ENCODE data around the gene PALM.
A peak's percentile ranks its signal among the peaks of the same experiment; 100 is the strongest.

Gene PALM

GRCh38 chr19:782878-783668, 74.3 kb downstream of the PALM start:
- Histone ChIP-seq H3K9me3 (ENCODE audit: severe bottlenecking) (no peaks in the 10 kb centered on the region), H3K4me1 (ENCODE audit: insufficient read depth, poor library complexity, severe bottlenecking) (peaks cover 27% of the 10 kb centered on the region), H3K27me3 (ENCODE audit: insufficient read depth, poor library complexity, severe bottlenecking) (no peaks in the 10 kb centered on the region), H3K27ac (ENCODE audit: poor library complexity, severe bottlenecking) (peak overlapping the region; percentile 89), H3K36me3 (ENCODE audit: low read depth) (peaks cover 4% of the 10 kb centered on the region), H3K4me3 (ENCODE audit: severe bottlenecking) (peak overlapping the region; percentile 42)
- DNase-seq (ENCODE audit: low spot score): no peak
- no peak for TF ChIP-seq CTCF (IDR thresholded peaks at IDR 0.05; ENCODE audit: poor library complexity, severe bottlenecking)
- no peak for ATAC-seq (ENCODE audit: low read depth)

- ATAC-seq (ENCODE audit: low read depth): no peak
- peak overlapping the region; percentile 89 for H3K27ac ChIP-seq (ENCODE audit: poor library complexity, severe bottlenecking)
- H3K4me3 ChIP-seq (ENCODE audit: severe bottlenecking): peak overlapping the region; percentile 42
Observed at GRCh38 chr19:784541-784940, 75.8 kb downstream of the PALM start.

GRCh38 chr19:787536-787935, 78.8 kb downstream of the PALM start:
- H3K27ac ChIP-seq (ENCODE audit: poor library complexity, severe bottlenecking): no peak overlapping the region

More at GRCh38 chr19:784541-784940, 75.8 kb downstream of the PALM start:
- H3K4me1 ChIP-seq (ENCODE audit: insufficient read depth, poor library complexity, severe bottlenecking): peaks cover 26% of the 10 kb centered on the region
- no peaks in the 10 kb centered on the region for H3K9me3 ChIP-seq (ENCODE audit: severe bottlenecking)
- TF ChIP-seq CTCF (IDR thresholded peaks at IDR 0.05; ENCODE audit: poor library complexity, severe bottlenecking): no peak
- no peaks in the 10 kb centered on the region for H3K27me3 ChIP-seq (ENCODE audit: insufficient read depth, poor library complexity, severe bottlenecking)
- no peak for DNase-seq (ENCODE audit: low spot score)
- H3K36me3 ChIP-seq (ENCODE audit: low read depth): peaks cover 4% of the 10 kb centered on the region

GRCh38 chr19:788686-788982, 79.9 kb downstream of the PALM start:
- Histone ChIP-seq H3K36me3 (ENCODE audit: low read depth) (peaks cover 4% of the 10 kb centered on the region), H3K4me3 (ENCODE audit: severe bottlenecking) (no peak overlapping the region), H3K4me1 (ENCODE audit: insufficient read depth, poor library complexity, severe bottlenecking) (peaks cover 7% of the 10 kb centered on the region), H3K9me3 (ENCODE audit: severe bottlenecking) (no peaks in the 10 kb centered on the region), H3K27me3 (ENCODE audit: insufficient read depth, poor library complexity, severe bottlenecking) (no peaks in the 10 kb centered on the region), H3K27ac (ENCODE audit: poor library complexity, severe bottlenecking) (peak overlapping the region; percentile 39)
- DNase-seq (ENCODE audit: low spot score) (no peak), ATAC-seq (ENCODE audit: low read depth) (no peak)
- no peak for TF ChIP-seq CTCF (IDR thresholded peaks at IDR 0.05; ENCODE audit: poor library complexity, severe bottlenecking)

More at GRCh38 chr19:787536-787935, 78.8 kb downstream of the PALM start:
- no peak for TF ChIP-seq CTCF (IDR thresholded peaks at IDR 0.05; ENCODE audit: poor library complexity, severe bottlenecking)
- Histone ChIP-seq H3K27me3 (ENCODE audit: insufficient read depth, poor library complexity, severe bottlenecking) (no peaks in the 10 kb centered on the region), H3K9me3 (ENCODE audit: severe bottlenecking) (no peaks in the 10 kb centered on the region), H3K36me3 (ENCODE audit: low read depth) (peaks cover 4% of the 10 kb centered on the region), H3K4me3 (ENCODE audit: severe bottlenecking) (no peak overlapping the region), H3K4me1 (ENCODE audit: insufficient read depth, poor library complexity, severe bottlenecking) (peaks cover 18% of the 10 kb centered on the region)
- DNase-seq (ENCODE audit: low spot score) (no peak), ATAC-seq (ENCODE audit: low read depth) (no peak)
